LNCAP (cell line): Measurements from ENCODE around the gene NMNAT2.

Experiments used
- TF ChIP-seq, protein P1 (sequence below): fragments of 450-650 bp; IDR thresholded peaks from 2 replicates; pipeline ENCODE4 v1.5.1; 2017; ENCODE audit warnings: mild to moderate bottlenecking

NMNAT2 gene

DNA sequence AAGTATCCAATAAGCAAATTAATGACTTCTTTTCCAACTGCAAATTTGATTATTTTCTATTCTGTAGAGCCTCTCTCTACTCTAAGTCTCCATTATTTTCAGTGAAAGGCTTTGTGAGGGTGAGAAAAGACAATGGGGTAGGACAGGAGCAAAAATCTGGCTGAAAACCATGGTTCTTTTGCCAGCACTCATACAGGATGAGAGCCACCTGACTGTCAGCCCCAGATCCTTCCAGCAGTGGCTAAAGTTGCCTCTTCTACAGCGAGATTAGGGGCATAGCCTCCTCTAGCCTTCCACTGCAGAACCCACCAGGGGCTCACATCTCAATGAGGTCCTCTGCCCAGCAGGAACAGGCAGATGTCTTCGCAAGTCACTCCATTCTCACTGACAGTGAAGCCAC lies 23.7 kb downstream of the NMNAT2 start:
- TF ChIP-seq, protein P1, sequence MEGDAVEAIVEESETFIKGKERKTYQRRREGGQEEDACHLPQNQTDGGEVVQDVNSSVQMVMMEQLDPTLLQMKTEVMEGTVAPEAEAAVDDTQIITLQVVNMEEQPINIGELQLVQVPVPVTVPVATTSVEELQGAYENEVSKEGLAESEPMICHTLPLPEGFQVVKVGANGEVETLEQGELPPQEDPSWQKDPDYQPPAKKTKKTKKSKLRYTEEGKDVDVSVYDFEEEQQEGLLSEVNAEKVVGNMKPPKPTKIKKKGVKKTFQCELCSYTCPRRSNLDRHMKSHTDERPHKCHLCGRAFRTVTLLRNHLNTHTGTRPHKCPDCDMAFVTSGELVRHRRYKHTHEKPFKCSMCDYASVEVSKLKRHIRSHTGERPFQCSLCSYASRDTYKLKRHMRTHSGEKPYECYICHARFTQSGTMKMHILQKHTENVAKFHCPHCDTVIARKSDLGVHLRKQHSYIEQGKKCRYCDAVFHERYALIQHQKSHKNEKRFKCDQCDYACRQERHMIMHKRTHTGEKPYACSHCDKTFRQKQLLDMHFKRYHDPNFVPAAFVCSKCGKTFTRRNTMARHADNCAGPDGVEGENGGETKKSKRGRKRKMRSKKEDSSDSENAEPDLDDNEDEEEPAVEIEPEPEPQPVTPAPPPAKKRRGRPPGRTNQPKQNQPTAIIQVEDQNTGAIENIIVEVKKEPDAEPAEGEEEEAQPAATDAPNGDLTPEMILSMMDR: no peak

DNA sequence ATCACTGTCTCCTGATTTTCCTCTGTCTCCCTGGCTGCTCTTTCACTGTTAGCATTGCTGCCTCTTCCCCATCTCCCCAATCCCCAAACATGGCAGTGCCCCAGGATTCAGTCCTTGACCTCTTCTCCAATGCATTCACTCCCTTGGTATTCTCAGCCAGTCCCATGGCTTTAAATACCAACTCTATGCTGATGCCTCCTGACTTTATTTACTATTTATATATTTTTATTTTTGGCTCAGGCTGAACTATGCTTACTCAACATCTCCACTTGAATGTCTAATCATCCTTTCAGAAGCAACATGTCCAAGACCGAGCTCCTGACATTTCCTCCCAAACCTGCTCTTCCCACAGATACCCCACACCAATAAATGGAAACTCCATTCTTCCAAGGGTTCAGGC lies 26.3 kb downstream of the NMNAT2 start:
- TF ChIP-seq, protein P1: no peak

DNA sequence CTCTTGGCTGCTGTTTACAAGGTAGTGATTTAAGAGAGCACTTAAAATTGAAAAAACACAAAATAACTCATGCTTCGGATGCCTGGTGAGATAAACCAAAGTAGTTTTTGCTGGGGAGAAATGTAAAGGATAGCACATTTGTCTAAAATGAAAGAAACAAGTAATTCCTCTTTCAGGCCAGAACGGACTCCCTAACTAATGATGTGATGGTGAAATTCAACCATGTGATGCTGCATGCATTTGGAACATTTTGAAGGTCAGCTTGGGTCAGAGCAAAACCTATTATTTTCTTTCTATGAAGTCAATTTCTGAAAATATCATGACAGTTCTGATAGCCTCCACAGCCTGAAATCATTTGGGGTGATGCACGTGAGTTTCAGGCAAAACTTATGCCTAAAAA lies 27.6 kb downstream of the NMNAT2 start:
- TF ChIP-seq, protein P1: no peak

DNA sequence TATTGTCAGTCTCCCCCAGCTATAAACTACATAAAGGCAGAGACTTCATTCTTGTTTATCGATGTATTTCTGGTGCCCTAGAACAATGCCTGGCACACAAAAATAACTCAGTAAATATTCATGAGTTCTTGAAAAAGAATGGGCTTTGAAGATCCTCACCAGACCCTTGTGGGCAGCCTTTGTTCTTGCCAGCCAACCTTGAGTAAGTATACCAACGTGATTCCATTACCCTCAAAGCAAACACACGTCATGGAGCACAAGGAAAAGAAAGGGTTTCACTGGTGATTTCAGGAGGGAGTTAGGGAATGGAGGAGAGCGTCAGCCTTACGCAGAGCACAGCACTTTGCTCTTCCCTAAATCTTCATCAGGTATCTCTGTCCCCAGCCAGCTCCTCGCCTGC lies 29.4 kb downstream of the NMNAT2 start:
- TF ChIP-seq, protein P1: no peak

DNA sequence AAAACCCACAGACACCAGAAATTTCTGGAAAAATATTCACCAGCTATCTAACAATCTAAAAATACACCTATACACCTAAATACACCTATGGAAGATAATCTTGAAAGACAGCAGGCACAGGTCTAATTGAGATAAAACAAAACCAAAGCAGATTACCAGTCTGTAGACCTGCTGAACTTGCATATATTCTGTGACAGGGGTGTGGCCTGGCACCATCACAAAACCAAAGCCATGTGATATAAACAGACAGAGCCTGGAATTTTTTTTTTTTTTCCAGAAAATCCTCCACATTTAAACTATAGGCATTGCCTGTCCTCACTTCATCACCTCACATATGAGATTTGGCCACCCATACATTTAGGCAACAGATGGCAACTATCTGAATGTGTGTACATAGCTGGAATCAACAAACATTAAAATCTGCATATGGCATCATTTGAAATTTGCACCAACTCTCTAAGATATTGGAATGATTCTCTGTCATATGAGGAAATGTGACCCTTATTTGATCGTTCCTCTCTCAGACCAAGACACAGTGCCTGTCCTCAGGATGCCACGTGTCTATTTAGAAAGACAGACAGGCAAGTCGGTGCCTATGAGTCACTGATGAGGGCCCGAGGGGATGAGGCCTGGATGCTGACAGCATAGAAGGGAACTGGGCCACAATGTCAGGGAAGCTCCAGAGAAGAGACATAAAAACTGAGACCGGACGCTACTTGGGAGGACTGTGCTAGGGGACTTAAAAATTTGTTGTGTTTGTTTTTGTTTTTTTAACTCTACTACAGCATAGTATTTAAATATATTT lies 32.6 kb downstream of the NMNAT2 start:
- TF ChIP-seq, protein P1: no peak

DNA sequence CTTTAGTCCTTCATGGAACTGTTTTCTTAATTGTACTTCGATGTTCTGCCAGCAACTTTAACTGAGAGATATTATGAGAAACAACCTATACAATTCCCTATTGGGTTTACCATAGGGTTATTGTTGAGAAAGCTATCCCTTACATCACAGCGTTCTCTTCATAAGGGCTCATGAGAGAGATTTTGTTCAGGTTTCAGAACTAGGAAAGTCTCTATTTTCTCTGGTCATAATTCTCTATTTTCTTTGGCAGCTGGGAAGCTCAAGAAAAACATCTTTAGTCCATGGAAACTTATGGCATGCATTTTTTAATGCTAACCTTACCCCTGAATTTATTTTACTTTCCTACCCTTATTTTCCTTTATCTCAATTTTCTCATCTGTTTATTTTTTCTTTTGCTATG lies 38.2 kb downstream of the NMNAT2 start:
- TF ChIP-seq, protein P1: no peak

DNA sequence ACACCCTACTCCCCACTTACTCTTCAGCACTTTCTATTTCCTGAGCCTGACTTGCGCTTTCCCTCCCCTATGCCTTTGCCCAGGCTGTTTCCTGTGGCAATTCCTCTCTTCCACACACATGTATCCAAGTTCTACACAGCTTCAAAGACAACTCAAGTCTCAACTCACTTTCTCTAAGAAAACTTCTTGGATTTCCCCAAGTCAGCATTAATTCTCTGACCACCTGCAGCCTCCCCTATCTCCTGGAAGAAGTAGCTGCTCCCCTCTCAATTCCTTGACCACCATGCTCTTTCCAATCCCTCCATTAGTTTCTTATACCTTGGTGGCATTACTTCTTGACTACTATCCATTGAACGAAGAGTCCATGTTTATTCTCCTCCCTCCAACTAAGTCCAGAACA lies 42.8 kb downstream of the NMNAT2 start:
- TF ChIP-seq, protein P1: no peak

DNA sequence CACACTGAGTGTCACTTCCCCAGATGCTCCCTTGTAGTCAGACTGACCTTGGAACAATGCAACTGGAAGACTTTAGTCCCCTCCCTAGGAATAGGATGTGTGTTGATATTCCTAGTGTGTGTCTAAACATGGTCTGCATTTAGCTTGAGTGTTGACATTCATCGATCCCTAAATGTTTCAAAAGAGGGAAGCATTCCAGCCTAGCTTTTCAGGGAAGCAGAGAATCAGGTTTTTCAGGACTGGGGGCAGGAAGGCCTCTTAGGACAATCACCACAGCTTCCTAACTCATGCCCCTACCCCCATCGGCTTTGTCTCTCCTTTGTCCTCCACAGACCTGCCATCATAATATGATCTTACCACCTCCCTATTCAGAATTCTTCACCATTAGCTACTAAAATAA lies 43.4 kb downstream of the NMNAT2 start:
- TF ChIP-seq, protein P1: no peak
